HG03159 (cell line): ENCODE measurements around the gene GMCL1.

Experiments
- ATAC-seq: cut with Tn5 transposase; IDR thresholded peaks from one replicate; pipeline ENCODE4 v1.9.1; 2021; ENCODE audit warnings: mild to moderate bottlenecking, moderate library complexity; ENCODE audit not compliant: unreplicated experiment

The GMCL1 gene

GRCh38 chr2:69923116-69923515 lies 93.7 kb downstream of the GMCL1 start:
- no peak for ATAC-seq

DNA sequence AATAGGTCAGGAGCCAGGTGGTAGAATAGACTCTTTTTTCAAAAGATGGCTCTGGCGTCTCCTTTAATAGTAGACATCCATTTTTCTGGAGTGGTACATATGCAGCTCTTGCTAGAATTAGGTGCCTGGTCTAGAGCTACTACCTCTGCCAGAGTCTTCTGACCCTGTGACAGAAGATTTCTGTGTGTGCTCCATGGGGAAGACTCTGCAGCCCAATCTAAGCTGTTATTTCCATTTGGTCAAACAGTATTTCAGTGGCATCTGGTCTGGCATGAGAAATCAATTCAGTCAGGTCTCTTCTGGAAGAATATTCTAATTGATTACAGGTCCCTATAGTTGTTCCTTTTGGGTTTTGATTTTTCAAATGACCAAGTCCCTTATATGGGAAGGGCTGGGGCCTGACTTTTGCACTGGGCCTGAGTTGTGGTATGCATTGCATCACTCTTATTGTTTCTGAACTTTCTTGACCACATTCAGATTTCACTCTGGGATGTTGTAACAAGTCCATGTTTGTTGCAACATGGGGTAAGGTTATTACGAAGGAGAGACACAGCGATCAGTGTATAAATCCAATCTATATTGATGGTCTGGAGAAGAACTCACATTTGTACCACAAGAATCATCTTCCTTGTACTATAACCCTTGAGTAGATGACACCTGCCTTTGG lies 97.5 kb downstream of the GMCL1 start:
- no peak for ATAC-seq
